Measurements from ENCODE around the gene SERPINE1. TPM values are rescaled to one million over a fixed set of nuclear protein-coding genes. Genes with fewer than 3 reads are reported as not detected.

SERPINE1 gene
- total RNA-seq, 1 experiment from 2014 or later = 187 TPM

GRCh38 chr7:101154693-101155102, 27.8 kb downstream of the SERPINE1 start:
- no peak for DNase-seq (ENCODE audit: low read depth)

DNA sequence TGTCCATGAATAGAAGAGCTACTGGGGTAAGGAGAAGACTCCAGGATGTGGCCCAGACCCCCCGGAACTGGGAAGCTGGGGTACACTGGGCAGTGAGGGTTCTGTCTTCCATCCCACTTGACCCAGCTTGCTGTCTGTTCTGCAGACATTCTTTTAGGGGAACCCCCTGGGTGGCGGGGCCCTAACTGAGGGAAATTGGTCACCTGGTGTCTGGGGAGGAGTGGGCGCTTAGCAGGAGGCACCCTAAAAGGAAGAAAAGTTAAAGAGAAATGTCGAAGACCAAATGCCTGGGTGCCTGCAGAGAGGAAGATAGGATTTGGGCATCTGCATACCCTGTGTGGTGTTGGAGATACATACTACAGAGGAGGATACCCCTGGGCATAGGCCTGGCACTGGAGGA, 28.4 kb downstream of the SERPINE1 start:
- no peak for DNase-seq (ENCODE audit: low read depth)

DNA sequence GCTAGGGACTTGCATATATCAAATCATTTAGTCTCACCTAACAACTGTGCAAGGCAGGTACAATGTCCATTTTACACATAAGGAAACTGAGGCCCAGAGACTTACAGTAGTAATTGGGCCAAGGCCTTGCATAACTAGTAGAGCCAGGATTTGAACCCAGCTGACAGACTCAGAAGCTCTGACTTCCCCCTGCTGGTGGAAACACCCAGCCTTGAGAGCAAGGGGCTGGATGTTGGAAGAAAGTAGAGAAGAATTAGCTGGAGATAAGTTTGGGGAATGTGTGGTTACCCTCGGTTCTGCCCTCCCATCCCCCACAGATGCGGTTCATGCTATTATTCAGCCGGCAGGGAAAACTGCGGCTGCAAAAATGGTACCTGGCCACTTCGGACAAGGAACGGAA, 29.4 kb downstream of the SERPINE1 start:
- DNase-seq (ENCODE audit: low read depth) = no peak

DNA sequence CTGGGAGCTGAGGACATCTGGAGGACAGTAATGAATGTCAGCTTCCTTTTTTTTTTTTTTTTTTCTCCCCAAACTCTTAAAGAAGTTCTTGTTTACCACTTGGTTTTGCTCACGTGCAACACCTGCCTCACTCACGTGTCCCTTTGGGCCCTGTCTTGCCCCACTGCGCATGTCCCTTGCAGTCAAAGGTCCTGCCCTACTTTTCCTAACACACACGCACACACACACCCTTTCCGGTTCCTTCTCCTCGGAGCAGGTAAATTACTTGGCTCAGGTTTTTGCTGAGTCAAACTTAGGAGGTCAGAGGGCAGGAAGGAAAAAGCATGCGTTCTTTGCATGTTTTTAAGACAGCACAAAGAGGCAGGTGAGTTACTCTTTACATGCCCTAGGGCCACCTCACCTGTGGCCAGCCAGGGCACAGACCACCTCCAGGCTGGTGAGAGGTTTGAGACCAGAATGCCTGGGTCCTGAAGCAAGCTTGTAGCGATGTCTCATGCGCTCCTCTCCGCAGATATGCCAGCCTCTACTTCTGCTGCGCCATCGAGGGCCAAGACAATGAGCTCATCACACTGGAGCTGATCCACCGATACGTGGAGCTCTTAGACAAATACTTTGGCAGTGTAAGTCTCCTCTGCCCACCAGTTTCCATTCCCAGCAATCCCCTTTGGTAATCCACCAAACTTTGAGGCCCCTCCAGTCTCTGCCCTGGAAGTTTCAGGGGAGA, 30.1 kb downstream of the SERPINE1 start:
- no peak for DNase-seq (ENCODE audit: low read depth)

DNA sequence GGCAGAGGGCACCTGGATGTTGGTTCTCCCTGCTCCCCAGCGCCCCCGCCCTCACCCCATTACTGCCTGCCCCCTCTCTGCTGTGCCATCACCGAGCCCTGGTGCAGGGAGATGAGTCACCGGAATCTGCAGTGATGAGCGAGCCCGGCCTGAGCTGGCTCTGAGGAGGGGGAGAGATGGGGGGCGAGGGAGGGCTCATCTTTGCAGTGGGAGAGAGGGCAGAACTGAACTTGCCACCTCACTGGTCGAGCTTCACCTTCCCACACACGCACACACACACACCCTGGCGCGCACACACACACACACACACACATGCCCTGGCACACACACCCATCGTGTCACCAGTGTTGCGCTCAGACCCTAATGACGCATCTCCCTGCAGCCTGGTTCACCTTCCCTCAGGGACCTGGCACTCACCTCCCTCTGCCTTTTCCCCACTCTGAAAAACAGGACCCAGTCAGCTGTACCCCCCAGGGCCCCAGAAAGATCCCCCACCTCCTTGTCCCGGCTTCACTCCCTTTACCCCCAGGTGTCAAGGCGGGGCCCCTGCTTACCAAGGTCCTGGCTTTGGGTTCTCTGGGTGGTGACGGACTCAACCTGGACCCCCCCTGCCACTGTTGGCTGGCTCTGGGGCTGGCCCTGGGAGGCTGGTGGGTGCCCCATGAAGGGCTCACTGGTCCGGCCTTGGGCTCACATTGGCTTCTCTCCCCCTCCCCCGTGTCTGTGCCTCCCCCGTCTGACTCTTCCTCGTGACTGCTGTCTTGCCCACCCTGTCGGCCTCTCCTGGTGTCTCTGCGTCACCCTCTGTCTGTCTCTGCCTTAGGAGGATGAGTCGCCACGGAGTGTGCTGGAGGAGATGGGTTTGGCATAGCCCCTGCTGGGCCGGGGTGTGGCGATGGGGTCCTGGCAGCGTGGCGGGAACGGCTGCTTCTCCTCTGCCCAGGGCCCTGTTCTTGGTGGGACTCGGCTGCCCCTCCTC, 33.1 kb downstream of the SERPINE1 start:
- DNase-seq (ENCODE audit: low read depth) = peak; percentile 84

DNA sequence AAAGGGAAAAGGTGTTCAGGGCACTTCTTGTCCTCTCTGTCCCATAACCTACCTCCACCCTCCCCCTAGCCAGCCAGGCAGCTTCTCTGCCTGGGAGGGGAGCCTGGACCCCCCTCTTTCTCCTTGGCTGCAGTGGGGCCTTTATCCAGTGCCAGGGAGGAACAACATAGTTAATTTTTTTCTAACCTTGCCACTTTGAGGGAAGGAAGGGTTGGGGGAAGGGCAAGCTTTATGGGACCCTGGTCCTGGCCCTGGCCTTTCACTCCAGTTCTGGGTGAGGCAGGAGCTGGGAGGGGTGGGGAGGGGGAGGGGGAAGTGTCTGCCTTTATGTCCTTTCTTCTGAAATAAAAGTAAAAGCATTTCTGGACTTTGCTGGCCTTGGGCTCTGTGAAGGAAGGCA, 34.0 kb downstream of the SERPINE1 start:
- no peak for DNase-seq (ENCODE audit: low read depth)

- no peak for DNase-seq (ENCODE audit: low read depth)
Measured at GRCh38 chr7:101161692-101162471, 35.0 kb downstream of the SERPINE1 start.

GRCh38 chr7:101162551-101163278, 35.8 kb downstream of the SERPINE1 start:
- DNase-seq (ENCODE audit: low read depth) = peak; percentile 62

- peak; percentile 70 for DNase-seq (ENCODE audit: low read depth)
Measured at GRCh38 chr7:101163279-101164070, 36.6 kb downstream of the SERPINE1 start.

- peak; percentile 63 for DNase-seq (ENCODE audit: low read depth)
Measured at GRCh38 chr7:101164071-101164840, 37.4 kb downstream of the SERPINE1 start.

GRCh38 chr7:101165075-101165957, 38.4 kb downstream of the SERPINE1 start, which contains the start of gene VGF:
VGF (minus strand) TSS chr7:101165569; CDS start chr7:101164843, 726 bp downstream.
- peak; percentile 95 for DNase-seq (ENCODE audit: low read depth)

DNA sequence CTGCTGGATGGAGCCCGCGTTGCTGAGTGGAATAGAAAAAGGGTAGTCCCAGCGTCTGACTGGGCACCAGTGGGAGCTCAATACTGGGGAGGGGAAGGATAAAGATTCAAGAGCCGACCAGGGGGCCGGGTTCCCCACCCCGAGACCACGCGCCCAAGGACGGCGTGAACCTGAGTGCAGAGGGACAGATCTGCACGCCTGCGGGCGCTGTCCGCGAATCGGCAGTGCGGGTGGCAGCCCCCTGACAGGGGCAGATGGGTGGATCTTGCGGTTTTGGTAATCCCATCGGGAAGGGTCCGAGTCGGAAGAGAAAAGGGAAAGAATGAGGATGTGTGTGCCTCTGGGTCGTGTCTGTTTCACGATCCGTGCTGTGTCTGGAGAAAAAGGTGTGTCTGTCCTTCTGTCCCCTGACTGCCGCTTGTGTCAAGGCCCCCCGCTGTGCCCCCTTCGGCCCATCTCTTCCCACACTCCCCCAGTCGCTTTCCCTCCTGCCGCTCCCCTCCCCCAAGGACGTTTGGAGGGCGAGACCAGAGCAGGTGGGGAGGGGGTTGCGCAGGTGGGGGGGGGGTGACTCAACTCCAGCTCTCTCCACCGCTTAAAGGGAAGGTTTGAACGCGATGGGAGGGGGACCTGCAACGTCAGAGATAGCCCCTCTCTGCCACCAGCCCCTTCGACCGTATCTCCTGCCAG, 39.2 kb downstream of the SERPINE1 start:
- DNase-seq (ENCODE audit: low read depth) = no peak

DNA sequence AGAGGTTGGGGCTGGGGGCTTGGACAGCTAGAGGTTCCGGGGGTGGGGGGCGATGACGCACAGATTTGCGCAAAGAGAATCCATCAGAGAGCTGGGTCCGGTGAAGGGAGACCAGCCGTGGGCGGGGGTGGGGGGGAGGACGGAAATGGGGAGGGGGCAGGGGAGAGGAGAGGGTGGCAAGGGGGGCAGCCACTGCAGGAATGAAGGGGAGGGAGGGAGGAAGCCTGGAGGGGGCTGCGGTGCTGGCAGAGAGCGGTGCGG, 39.7 kb downstream of the SERPINE1 start:
- DNase-seq (ENCODE audit: low read depth) = no peak

DNA sequence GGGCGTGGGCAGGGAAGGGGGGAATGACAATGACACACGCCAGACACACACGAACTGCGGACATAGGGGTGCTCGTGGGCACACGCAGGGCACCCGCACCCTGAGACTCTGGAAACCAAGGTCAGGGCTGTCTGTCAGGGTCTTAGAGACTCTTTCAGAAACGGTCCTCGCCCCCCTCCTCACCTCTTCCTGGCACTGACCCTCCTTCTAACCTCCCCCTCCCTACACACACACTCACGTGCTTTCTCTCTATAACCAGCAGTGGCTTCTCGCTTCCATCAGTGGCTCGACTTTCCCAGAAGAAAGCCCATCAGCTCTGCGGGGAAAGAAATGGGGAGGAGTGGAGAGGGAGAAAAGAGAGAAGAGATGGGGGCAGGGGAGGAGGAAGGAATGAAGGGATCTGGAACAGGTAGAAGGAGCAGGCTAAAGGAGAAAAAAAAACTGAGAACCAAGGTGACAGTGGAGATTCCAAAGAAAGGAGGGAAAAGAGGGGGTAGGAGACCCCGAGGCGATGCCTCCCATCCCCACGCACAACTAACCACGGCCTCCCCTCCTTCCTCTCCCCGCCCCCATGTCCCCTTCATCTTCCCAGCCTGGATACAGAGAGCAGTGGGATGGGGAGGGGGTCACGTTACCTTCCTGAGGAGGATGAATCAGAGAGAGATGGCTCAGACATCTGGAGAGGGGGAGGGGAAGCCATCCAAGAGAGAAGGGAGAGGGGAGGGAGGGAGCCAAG, 40.2 kb downstream of the SERPINE1 start:
- peak; percentile 72 for DNase-seq (ENCODE audit: low read depth)

GRCh38 chr7:101167645-101168411, 40.9 kb downstream of the SERPINE1 start:
- DNase-seq (ENCODE audit: low read depth) = no peak

DNA sequence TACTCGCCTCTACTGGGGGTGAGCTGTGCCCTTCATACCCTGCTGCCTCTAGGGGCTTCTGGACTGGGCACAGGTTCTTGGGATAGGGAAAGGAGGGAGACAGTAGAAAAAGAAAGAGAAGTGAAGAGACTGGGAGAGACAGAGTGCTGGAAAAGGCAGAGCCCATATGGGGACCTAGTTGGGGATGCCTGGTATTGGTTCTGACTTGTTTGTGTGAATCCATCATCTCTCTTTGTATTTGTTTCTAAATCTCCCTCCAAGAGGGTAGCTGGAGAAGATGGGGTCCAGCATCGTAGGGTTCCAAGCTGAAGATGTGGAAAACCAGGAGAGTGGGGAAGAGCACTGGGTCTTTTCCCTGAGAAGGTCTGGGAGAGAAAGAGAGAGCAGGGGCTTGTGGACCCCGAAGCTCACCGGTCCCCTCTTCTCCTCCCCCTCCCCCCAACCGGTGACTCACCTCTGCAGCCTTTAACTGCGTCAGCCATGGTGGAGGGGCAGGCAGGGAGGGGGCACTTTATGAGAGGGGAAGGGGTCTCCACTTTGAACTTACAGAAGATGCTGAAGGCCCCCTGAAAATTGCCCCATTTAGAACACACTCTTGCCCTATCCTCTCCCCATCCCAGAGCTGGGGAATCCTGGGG, 41.6 kb downstream of the SERPINE1 start:
- no peak for DNase-seq (ENCODE audit: low read depth)
